PC-3 (cell line): ENCODE data around the gene FBXO41. TPM values are rescaled to one million over a fixed set of nuclear protein-coding genes. Genes with fewer than 3 reads are reported as not detected.

Experiments used
- ATAC-seq: fragments of 200-7000 bp; cut with Tn5 transposase; 2 replicates; pipeline ENCODE4 v1.9.1; 2020; ENCODE audit warnings: mild to moderate bottlenecking, moderate library complexity
- BruUV-seq: library from RNA; stranded (reverse); fragments of 400-500 nt; replicated peaks from 2 replicates; lab custom pipeline; 2021; lab: Mats Ljungman, UMichigan
- CTCF ChIA-PET: fragments of 300-600 bp; sonication (Branson Sonifier 250); formaldehyde crosslinking; loops from one replicate; lab custom pipeline; 2022; ENCODE audit warnings: antibody characterized with exemption; lab: Charles Lee
- POLR2A ChIA-PET: fragments of 300-600 bp; sonication (Branson Sonifier 250); formaldehyde crosslinking; loops from one replicate; lab custom pipeline; 2022; ENCODE audit warnings: antibody characterized with exemption; ENCODE audit not compliant: unreplicated experiment; lab: Charles Lee
- DNase-seq: peaks from one replicate; pipeline ENCODE4 v3.0.0-alpha.2; 2015
- H2AFZ ChIP-seq: fragments of 300-600 bp; sonication (generic); 2 replicates; pipeline ENCODE4 v1.6.0; 2016; ENCODE audit warnings: antibody characterized with exemption, low read length
- H3F3A ChIP-seq: fragments of 300-600 bp; sonication (generic); one replicate; pipeline ENCODE4 v1.6.0; 2017; ENCODE audit warnings: antibody characterized with exemption, low read length, control low read depth, mild to moderate bottlenecking; ENCODE audit not compliant: unreplicated experiment
- H3K27ac ChIP-seq: fragments of 300-600 bp; sonication (generic); 2 replicates; pipeline ENCODE4 v1.5.1; 2016; ENCODE audit warnings: mild to moderate bottlenecking, low read length
- H3K27me3 ChIP-seq: fragments of 300-600 bp; sonication (generic); 2 replicates; pipeline ENCODE4 v1.6.1; 2016; ENCODE audit warnings: low read length, mixed read lengths
- H3K36me3 ChIP-seq: fragments of 300-600 bp; sonication (generic); 2 replicates; pipeline ENCODE4 v1.6.1; 2016; ENCODE audit warnings: low read depth, mixed run types, low read length, mixed read lengths
- H3K4me1 ChIP-seq: fragments of 300-600 bp; sonication (generic); 2 replicates; pipeline ENCODE4 v1.5.1; 2016; ENCODE audit warnings: low read length; ENCODE audit not compliant: insufficient read depth
- H3K4me2 ChIP-seq: fragments of 300-600 bp; sonication (generic); 2 replicates; pipeline ENCODE4 v1.6.0; 2016; ENCODE audit warnings: low read length
- H3K4me3 ChIP-seq: fragments of 300-600 bp; sonication (generic); 2 replicates; pipeline ENCODE4 v1.5.1; 2016; ENCODE audit warnings: mild to moderate bottlenecking, low read length, mixed read lengths
- H3K79me2 ChIP-seq: fragments of 300-600 bp; sonication (generic); 2 replicates; pipeline ENCODE4 v1.6.1; 2017; ENCODE audit warnings: low read length, mixed read lengths
- H3K9ac ChIP-seq: fragments of 300-600 bp; sonication (generic); 2 replicates; pipeline ENCODE4 v1.6.0; 2016; ENCODE audit warnings: mild to moderate bottlenecking, low read length
- H3K9me2 ChIP-seq: fragments of 300-600 bp; sonication (generic); replicated peaks from 2 replicates; pipeline ENCODE4 v1.6.1; 2016; ENCODE audit warnings: mixed run types, low read length, mixed read lengths
- H3K9me3 ChIP-seq: fragments of 300-600 bp; sonication (generic); 2 replicates; pipeline ENCODE4 v1.6.1; 2016; ENCODE audit warnings: low read length, mixed read lengths
- H4K20me1 ChIP-seq: fragments of 300-600 bp; sonication (generic); 2 replicates; pipeline ENCODE4 v1.6.1; 2016; ENCODE audit warnings: low read length, mixed read lengths
- CTCF ChIP-seq: fragments of 300-600 bp; sonication (generic); conservative IDR thresholded peaks from 2 replicates; pipeline ENCODE4 v1.5.1; 2017; ENCODE audit warnings: antibody characterized with exemption, low read depth, mild to moderate bottlenecking, low read length
- EZH2 ChIP-seq: fragments of 300-600 bp; sonication (generic); IDR thresholded peaks from one replicate; pipeline ENCODE4 v1.6.1; 2017; ENCODE audit warnings: antibody characterized with exemption, mild to moderate bottlenecking, low read length; ENCODE audit not compliant: unreplicated experiment
- EZH2phosphoT487 ChIP-seq: fragments of 300-600 bp; sonication (generic); IDR thresholded peaks from 2 replicates; pipeline ENCODE4 v1.6.1; 2018; ENCODE audit warnings: mild to moderate bottlenecking, antibody characterized with exemption, low read length, borderline replicate concordance
- intact Hi-C: fragments of 100-400 bp; cut with micrococcal nuclease; formaldehyde crosslinking; loops from 2 replicates; pipeline ENCODE4 v1.9.0; 2023
- total RNA-seq: library from RNA; depleted of rRNA; stranded (reverse); fragments of >200 nt; gene quantifications from 2 replicates; pipeline ENCODE4 v1.2.3, GENCODE V29; 2014

Gene FBXO41
- total RNA-seq, 1 experiment from 2014 or later, result 4.2 TPM

GRCh38 chr2:73223821-73224220 lies 60.5 kb downstream of the FBXO41 start:
- no peaks in the 10 kb centered on the region for H3K9me2 ChIP-seq
- DNase-seq (no peak), ATAC-seq (no peak)
- H3K79me2 ChIP-seq, result peaks cover 6% of the 10 kb centered on the region
- H3F3A ChIP-seq, result no peaks in the 10 kb centered on the region
- no peak overlapping the region for H3K9ac ChIP-seq
- no peaks in the 10 kb centered on the region for H3K4me1 ChIP-seq
- no peak overlapping the region for H3K4me2 ChIP-seq
- no peak overlapping the region for H3K4me3 ChIP-seq
- no peaks in the 10 kb centered on the region for H3K27me3 ChIP-seq
- H3K27ac ChIP-seq, result no peak overlapping the region
- H3K9me3 ChIP-seq, result no peaks in the 10 kb centered on the region
- H3K36me3 ChIP-seq, result peaks cover 19% of the 10 kb centered on the region; the same call in 1 of the 2 replicates
- no peaks in the 10 kb centered on the region for H4K20me1 ChIP-seq
- TF ChIP-seq CTCF, result no peak
- no peak for TF ChIP-seq EZH2
- TF ChIP-seq EZH2phosphoT487, result no peak
- no TSS peak for BruUV-seq
- CTCF ChIA-PET, result no interaction called here
- intact Hi-C loops, result no loop called here
- no peak overlapping the region for H2AFZ ChIP-seq
- POLR2A ChIA-PET, result no interaction called here

- H3K4me1 ChIP-seq, result peaks cover 25% of the 10 kb centered on the region
- H2AFZ ChIP-seq, result no peak overlapping the region
- H3K4me3 ChIP-seq, result no peak overlapping the region
- no peaks in the 10 kb centered on the region for H3F3A ChIP-seq
- H3K36me3 ChIP-seq, result peaks cover 13% of the 10 kb centered on the region; the same call in 1 of the 2 replicates
- no peaks in the 10 kb centered on the region for H3K27me3 ChIP-seq
- BruUV-seq, result no TSS peak
- H3K9me2 ChIP-seq, result no peaks in the 10 kb centered on the region
- POLR2A ChIA-PET, result no interaction called here
- peak; percentile 48 for ATAC-seq
- CTCF ChIA-PET, result no interaction called here
- no peaks in the 10 kb centered on the region for H4K20me1 ChIP-seq
- DNase-seq, result peak; percentile 64
- no peak overlapping the region for H3K9ac ChIP-seq
- H3K4me2 ChIP-seq, result peak overlapping the region; percentile 15; the same call in 1 of the 2 replicates
- H3K27ac ChIP-seq, result no peak overlapping the region
- no peaks in the 10 kb centered on the region for H3K9me3 ChIP-seq
- no peak for TF ChIP-seq EZH2
- intact Hi-C loops, result no loop called here
- H3K79me2 ChIP-seq, result peaks cover 51% of the 10 kb centered on the region
Measured at GRCh38 chr2:73218298-73218697, 66.0 kb downstream of the FBXO41 start.

- H3F3A ChIP-seq, result no peaks in the 10 kb centered on the region
- ATAC-seq, result no peak
- TF ChIP-seq EZH2phosphoT487 (no peak), EZH2 (no peak), CTCF (no peak)
- intact Hi-C loops, result no loop called here
- H3K4me3 ChIP-seq, result no peak overlapping the region
- no peak overlapping the region for H3K27ac ChIP-seq
- H3K9me3 ChIP-seq, result no peaks in the 10 kb centered on the region
- H4K20me1 ChIP-seq, result no peaks in the 10 kb centered on the region
- no peak overlapping the region for H3K9ac ChIP-seq
- no TSS peak for BruUV-seq
- peaks cover 8% of the 10 kb centered on the region; the same call in 1 of the 2 replicates for H3K36me3 ChIP-seq
- H2AFZ ChIP-seq, result no peak overlapping the region
- POLR2A ChIA-PET, result no interaction called here
- DNase-seq, result peak; percentile 19
- H3K4me2 ChIP-seq, result peak overlapping the region; percentile 15; the same call in 1 of the 2 replicates
- H3K27me3 ChIP-seq, result no peaks in the 10 kb centered on the region
- H3K4me1 ChIP-seq, result peaks cover 25% of the 10 kb centered on the region
- no peaks in the 10 kb centered on the region for H3K9me2 ChIP-seq
- H3K79me2 ChIP-seq, result peaks cover 51% of the 10 kb centered on the region
- CTCF ChIA-PET, result no interaction called here
Measured at GRCh38 chr2:73217826-73218225, 66.5 kb downstream of the FBXO41 start.
